ENCODE measurements around the gene SEPTIN7. TPM values are rescaled to one million over a fixed set of nuclear protein-coding genes. Genes with fewer than 3 reads are reported as not detected.

Gene SEPTIN7
- total and polyA plus RNA-seq, 9 of the 15 experiments (the other 6 are each of a cell fraction or from before 2014, with no cell fraction given) = 95.0 to 268 (median 163) TPM

- TF ChIP-seq ARID3A (IDR thresholded peaks at IDR 0.05; ENCODE audit: borderline replicate concordance, low read depth, low read length) (no peak), E4F1 (CRISPR knock-in tag; IDR thresholded peaks at IDR 0.05; ENCODE audit: borderline replicate concordance) (no peak), HBP1 (CRISPR knock-in tag; IDR thresholded peaks at IDR 0.05) (no peak), AFF1 (IDR thresholded peaks at IDR 0.05; ENCODE audit: low read depth in 1 of 2, partially characterized antibody in 2 of 2) (no peak), KDM1A (IDR thresholded peaks at IDR 0.05) (peak in 1 of 2 experiments; percentile 31; a peak in 3 of 4 replicates), ELF1 (tag; IDR thresholded peaks at IDR 0.05) (no peak), CBFA2T2 (conservative IDR thresholded peaks at IDR 0.05) (peak; percentile 37), TAL1 (IDR thresholded peaks at IDR 0.05) (0 out of 2 replicates have a peak, but pooled peaks have one; percentile 19), ZFX (CRISPR knock-in tag; IDR thresholded peaks at IDR 0.05) (no peak), ZNF644 (tag; IDR thresholded peaks at IDR 0.05; ENCODE audit: low read depth) (no peak), SREBF2 (CRISPR knock-in tag; IDR thresholded peaks at IDR 0.05) (no peak), HMBOX1 (IDR thresholded peaks at IDR 0.05) (peak; percentile 36; the same call in 1 of the 2 replicates), TEAD4 (IDR thresholded peaks at IDR 0.05; ENCODE audit: low read length) (peak; percentile 34; the same call in 1 of the 2 replicates), TEAD4 (CRISPR knock-in tag; IDR thresholded peaks at IDR 0.05; ENCODE audit: borderline replicate concordance) (no peak), CAMTA2 (CRISPR knock-in tag; conservative IDR thresholded peaks at IDR 0.05) (peak; percentile 41; the same call in 1 of the 2 replicates), ZBTB43 (CRISPR knock-in tag; IDR thresholded peaks at IDR 0.05) (no peak), HIVEP1 (CRISPR knock-in tag; IDR thresholded peaks at IDR 0.05) (no peak)
Measured at GRCh38 chr7:35758421-35758820, 42.4 kb upstream of the SEPTIN7 start (continued).

All from K562 (cell line).